GM21381 (cell line): ENCODE measurements around the gene LIPH.
"Not testable (repeated sequence)": the region's sequence is repeated elsewhere in the genome, so short reads cannot be mapped to it uniquely, and the experiment has no call there.

Experiments
- ATAC-seq: cut with Tn5 transposase; IDR thresholded peaks from one replicate; pipeline ENCODE4 v1.9.1; 2021; ENCODE audit warnings: mild to moderate bottlenecking, moderate library complexity; ENCODE audit not compliant: unreplicated experiment

The LIPH gene

DNA sequence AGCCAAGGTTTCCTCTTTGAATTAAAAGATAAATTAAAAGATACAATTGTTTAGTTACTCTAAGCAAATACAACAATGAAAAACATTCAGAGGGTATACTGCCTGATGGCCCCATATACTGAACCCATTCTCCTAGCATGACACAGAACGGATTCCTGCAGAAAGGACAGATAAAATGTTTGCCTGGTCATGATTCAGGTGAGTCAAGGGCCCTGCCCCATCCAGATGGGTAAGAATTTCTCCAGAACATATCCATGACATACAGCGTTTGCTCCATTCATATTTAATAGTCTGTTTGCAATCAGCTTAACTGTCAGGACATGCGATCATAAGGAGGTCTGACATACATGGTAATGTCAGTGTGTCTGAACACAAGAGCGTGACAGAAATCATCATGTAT is 62.1 kb downstream of the LIPH start:
- ATAC-seq = no peak

DNA sequence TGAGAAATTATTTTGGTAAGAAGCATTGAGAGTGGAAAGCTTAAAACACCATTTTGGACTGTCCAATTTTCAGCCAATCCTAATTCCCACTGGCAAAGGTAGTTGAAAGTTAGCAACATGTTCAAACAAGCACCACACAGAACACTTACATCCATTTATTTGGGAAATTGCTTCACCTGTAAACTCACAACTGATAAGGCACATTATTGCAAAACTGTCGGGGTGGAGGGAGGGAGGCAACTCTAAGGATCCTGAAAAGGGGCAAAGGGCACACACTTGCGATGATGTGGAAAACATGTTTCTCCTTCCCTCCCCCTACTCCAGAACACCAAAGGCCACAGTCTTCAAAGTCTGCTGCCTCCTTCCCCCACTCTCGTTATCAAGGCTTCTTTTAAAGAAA is 62.9 kb downstream of the LIPH start:
- no peak for ATAC-seq

DNA sequence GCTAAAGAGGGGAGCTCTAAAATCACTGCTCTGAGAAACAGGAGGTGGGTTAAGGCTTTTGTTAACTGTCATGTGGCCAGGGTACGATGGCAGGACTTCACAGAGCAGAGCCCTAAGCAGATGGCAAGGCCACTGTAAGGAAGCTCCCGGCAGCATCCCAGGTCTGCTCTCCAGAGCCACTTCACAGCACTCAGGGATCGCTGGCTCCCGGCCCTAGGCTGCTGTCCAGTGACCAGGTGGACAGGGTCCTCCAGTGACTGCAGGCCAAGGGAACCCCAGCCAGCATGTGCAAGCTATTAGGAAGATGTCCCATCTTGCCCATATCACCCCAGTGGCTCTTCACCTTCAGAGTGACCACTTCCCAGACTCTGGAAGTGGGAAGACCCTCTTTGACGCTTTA is 63.9 kb downstream of the LIPH start:
- no peak for ATAC-seq

DNA sequence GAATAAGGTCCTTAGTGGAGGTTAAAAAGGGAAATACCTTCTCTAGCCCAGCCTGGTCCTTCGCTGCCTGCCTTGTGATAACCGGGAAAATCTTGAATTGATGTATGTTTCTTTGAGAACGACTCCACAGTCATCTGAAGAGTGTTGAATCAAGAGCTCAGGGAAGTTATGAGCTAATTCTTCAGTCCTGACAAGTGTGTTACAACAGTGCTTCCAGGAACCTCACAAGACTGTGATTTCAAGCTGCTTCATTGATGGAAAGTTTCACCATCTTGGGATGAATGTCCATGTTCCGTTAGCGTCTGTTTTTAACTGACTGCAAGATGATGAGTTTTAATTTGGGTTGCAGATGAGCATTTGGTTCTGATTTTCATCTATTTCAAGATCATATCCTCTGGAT is 66.0 kb downstream of the LIPH start:
- no peak for ATAC-seq

DNA sequence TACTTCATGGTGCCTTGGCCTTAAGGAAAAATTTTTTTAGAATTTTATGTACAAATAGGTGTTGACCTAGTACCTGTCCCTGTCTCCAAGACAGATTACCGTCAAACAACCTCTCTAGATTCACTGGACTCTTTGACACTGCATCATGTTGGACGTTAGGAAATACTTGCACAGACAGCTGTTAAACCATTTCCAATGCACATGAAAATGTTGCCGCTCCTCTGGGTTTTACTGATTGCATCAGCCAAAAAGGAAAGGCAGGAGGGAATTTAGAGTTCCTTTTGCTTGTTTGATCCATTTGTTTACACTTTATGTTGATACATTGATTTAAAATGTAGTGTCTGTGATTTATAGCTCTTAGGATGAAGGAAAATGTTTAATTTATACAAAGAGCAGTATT is 68.1 kb downstream of the LIPH start:
- ATAC-seq = no peak

DNA sequence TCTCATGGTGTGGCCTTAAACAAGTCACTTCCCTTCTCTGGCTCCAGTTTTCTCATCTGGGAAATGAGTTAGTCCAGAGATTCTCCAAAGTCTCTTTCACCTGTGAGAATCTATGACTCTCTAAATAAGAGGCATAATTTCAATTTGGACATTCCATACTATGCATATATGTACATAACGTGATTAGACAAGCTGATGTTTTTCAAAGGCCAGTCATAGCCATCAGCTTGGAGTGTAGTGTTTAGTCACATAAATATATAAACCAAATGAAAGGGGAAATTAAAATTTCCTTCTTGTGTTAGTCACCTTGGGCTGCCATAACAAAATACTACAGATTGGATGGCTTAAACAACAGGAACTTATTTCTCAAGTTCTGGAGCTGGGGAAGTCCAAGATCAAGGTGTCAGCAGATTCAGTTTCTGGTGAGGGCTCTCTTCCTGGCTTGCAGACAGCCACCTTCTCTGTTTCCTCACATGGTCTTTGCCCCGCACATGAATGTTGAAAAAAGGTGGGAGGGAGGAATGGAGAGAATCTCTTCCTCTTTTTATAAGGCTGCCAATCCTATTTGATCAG is 72.9 kb downstream of the LIPH start:
- ATAC-seq = no peak

DNA sequence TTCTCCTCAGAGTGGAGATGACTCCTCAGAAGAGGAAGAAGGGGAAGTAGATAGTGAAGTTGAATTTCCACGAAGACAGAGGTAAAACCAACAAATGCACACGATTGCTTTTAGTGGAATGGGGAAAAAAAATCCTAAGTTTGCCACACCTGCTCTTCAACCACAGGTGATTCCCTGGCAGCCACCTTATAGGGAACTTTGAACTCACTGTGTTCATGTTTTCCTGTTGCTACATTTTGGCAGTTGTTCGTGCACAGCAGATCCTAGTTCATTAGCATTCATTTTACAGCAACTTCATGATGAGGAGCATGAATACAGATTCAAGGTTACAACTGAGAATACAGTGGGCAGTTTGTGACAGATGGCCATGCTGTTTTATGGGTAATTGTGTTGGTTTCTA is 75.1 kb downstream of the LIPH start:
- ATAC-seq = no peak

DNA sequence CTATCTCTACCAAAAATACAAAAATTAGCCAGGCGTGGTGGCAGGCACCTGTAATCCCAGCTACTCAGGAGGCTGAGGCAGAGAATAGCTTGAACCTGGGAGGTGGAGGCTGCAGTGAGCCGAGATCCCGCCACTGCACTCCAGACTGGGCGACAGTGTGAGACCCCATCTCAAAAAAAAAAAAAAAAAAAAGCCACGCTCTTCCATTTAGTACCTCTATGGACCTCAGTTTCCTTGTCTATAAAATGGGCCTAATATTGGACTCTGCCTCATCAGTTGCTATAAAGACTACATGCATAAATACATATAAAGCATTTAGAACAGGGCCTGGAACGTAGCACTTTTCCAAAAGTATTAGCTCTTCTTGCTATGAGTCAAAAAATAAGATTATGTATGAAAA is 77.5 kb downstream of the LIPH start:
- not testable (repeated sequence) for ATAC-seq

DNA sequence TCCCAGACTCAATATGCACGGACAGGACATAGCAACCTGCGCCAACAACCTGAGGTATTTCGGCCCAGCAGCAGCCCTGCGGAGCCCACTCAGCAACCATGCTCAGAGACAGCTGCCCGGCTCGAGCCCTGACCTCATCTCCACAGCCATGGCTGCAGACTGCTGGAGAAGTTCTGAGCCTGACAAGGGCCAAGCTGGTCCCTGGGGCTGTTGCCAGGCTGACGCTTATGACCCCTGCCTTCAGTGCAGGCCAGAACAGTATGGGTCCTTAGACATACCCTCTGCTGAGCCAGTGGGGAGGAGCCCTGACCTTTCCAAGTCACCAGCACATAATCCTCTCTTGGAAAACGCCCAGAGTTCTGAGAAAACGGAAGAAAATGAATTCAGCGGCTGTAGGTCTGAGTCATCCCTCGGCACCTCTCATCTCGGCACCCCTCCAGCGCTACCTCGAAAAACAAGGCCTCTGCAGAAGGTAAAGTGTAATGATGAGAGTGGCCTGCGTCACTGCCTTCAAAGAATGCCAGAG is 79.0 kb downstream of the LIPH start:
- no peak for ATAC-seq

DNA sequence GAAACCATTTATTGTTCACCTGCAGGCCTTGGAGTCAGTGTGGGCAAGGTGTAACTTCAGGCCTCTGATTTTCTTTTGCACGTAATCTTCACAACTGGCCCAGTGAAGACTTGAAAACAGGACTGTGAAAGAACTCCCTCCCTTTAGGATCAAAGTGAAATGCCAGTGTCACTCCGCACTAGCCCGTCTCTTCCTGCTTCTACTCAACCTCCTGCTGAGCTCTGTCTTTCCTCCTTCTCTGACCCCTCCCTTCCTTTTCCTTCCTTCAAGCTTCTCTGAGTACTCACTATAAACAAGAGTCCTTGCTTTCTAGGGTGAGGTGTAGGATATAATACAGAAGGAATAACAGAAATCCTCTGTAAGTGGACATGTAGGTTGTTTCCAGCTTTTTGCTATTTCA is 82.1 kb downstream of the LIPH start:
- no peak for ATAC-seq

DNA sequence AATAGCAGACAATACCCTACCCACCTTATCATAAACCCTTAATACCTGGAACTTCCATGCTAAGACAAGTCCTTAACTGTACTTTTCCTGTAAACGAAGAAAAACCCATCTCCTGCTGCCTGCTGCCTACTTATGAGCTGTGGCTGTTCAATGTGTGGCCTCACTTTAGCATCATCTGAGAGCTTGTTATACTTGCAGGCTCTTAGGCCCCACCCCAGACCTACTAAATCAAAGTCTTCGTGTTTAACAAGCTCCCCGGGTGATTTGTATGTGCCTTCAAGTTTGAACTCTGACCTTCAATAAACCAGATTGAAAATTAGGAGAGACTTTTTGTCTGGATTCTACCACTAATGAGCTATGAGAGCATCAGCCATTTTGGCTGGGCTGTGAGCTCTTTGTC is 82.8 kb downstream of the LIPH start:
- ATAC-seq = no peak

DNA sequence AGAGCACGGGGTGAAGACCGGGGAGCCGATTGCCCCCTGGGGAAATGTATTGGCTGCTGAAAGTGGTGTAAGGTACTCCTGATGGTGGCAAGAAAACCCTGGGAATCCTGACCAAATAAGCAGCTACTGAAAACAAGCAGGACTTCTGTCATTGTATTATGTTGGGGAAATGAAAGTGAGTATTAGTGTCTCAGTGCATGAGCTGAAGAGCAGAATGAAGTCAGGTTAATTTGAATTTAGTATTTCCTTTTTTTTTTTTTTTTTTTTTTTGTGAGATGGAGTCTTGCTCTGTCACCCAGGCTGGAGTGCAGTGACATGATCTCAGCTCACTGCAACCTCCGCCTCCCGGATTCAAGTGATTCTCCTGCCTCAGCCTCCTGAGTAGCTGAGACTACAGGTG is 86.3 kb downstream of the LIPH start:
- ATAC-seq = not testable (repeated sequence)

DNA sequence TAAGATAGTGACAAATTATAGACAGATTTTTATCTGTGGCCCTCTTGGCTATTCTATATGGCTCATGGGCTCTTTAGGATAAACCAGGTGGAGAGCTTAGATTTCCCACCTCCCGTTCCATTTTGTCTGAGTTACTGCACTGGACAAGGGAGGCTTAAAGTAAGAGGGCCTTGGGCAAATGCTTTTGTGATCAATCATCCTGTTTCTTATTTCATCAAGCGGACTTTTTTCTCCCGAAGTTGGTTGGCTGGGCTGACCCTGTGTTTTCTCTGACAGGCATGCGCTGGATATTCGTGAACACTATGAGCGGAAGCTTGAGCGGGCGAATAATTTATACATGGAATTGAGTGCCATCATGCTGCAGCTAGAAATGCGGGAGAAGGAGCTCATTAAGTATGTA is 86.9 kb downstream of the LIPH start:
- ATAC-seq = no peak

DNA sequence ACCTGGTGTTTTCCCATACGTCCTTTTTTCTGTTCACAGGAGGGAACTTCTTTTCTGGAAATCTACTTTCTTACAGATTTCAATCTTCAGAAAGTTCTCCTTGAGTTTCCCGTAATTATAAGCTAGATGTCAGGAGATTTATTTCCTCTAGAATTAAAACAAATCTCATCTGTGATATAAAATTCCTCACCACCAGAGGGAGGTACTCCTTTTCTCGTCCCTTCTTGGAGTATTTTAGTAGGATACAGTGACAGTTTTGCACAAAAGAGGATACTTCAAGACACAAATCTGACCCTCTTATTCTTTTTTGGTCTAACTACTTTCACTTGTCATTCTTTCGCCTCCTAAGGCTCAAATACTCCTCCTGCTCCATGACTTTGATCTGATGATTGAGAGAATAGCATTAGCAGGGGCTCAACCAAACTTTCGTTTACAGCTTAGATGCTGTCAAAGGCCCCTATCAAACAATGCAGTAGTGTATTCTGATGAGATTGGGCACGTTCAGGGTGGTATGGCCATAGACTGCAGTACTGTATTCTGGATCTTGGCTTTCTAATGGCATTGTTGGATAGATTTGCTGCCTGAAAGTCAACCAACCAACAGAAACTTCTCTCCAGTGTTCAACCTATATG is 91.6 kb downstream of the LIPH start:
- no peak for ATAC-seq

DNA sequence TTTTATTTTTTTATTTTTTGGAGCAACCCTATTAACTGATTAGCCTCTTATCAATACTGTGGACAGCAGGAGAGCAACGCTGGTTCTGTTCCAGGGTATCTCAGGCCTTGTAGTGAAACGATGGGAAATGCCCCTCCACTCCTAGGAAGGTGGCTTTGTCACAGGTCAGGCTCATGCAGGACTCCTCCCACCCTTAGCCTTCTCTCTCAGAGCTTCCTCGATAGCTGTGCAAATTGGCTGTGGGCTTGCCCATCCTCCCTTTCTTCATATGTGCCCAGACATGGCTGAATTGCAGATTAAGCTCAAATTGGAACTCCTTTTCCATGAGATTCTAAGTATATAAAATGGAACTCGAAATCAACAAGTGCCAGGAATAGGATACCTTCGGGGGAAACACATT is 92.1 kb downstream of the LIPH start:
- no peak for ATAC-seq

DNA sequence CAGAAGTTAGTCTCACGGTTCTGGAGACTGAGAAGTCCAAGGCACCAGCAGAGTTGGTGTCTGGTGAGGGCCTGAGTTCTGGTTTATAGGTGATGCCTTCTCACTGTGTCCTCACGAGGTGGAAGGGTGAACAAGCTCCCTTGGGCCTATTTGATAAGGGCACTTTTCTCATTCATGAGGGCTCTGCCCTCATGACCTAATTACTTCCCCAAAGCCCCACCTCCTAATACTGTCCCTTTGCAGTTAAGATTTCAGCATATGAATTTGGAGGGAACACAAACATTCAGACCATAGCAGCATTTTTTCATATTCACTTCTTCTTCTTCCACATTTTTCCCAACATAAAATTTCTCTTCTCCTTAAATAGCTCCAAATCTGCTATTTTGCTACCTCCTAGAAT is 95.0 kb downstream of the LIPH start:
- no peak for ATAC-seq
